Tibial nerve (tissue), 3 donors: ENCODE data around the gene TPK1.

Experiments
- EP300 ChIP-seq, 2 donors: sonication (generic); formaldehyde crosslinking; IDR thresholded peaks; one replicate each; pipeline ENCODE4 v1.6.1; 2017; ENCODE audit warnings: antibody characterized with exemption in 2 of 2, mild to moderate bottlenecking in 1 of 2
- POLR2A ChIP-seq, 2 donors: fragments of 450-650 bp; IDR thresholded peaks; one replicate each; pipeline ENCODE4 v1.6.1; 2017; ENCODE audit warnings: antibody characterized with exemption in 2 of 2, mild to moderate bottlenecking in 2 of 2, moderate library complexity in 2 of 2

- TF ChIP-seq POLR2A (IDR thresholded peaks at IDR 0.05) (no peak), EP300 (IDR thresholded peaks at IDR 0.05) (no peak)
Observed at GRCh38 chr7:144710791-144711190, 125.1 kb downstream of the TPK1 start.
